Tibial artery (tissue), 4 donors: Measurements from ENCODE around the gene IGF2BP1.
"Not testable (repeated sequence)": the region's sequence is repeated elsewhere in the genome, so short reads cannot be mapped to it uniquely, and the experiment has no call there.

Experiments used
- DNase-seq, 2 donors: peaks; one replicate each; pipeline ENCODE4 v3.0.0-alpha.2; 2019
- H3K27ac ChIP-seq, 2 donors: fragments of 200-600 bp; sonication (generic) in 1 of 2; 1 replicate in 1 of 2; 2 replicates in 1 of 2; pipeline ENCODE4 v1.5.1; 2018 to 2019; ENCODE audit warnings: mild to moderate bottlenecking in 1 of 2
- H3K27me3 ChIP-seq, 2 donors: fragments of 200-600 bp; sonication (generic) in 1 of 2; one replicate each; pipeline versions ENCODE4 v1.5.1 to v1.6.0; 2016 to 2019
- H3K36me3 ChIP-seq, 3 donors: fragments of 200-600 bp; sonication (generic) in 2 of 3; one replicate each; pipeline ENCODE4 v1.5.1; 2016 to 2019; ENCODE audit warnings: mild to moderate bottlenecking in 2 of 3
- H3K4me1 ChIP-seq, 4 donors: fragments of 200-600 bp; sonication (generic) in 2 of 4; 1 replicate in 3 of 4; 2 replicates in 1 of 4; pipeline ENCODE4 v1.5.1; 2016 to 2019
- H3K4me3 ChIP-seq, 2 donors: fragments of 200-600 bp; sonication (generic) in 1 of 2; 1 replicate in 1 of 2; 2 replicates in 1 of 2; pipeline ENCODE4 v1.5.1; 2018 to 2019; ENCODE audit warnings: mild to moderate bottlenecking in 2 of 2
- H3K9me3 ChIP-seq, 3 donors: fragments of 200-600 bp; sonication (generic) in 1 of 3; one replicate each; pipeline ENCODE4 v1.5.1; 2016 to 2019
- intact Hi-C: fragments of 100-400 bp; cut with DNase I; formaldehyde crosslinking; loops from one replicate; pipeline ENCODE4 v1.15.0; 2023; ENCODE audit warnings: low total_unique reads
- TF ChIP-seq, protein P1 (sequence below), 2 experiments: fragments of 200-600 bp in 1 of 2; fragments of 450-650 bp in 1 of 2; IDR thresholded peaks; one replicate each; pipeline ENCODE4 v1.5.1; 2017 to 2019; ENCODE audit warnings: antibody characterized with exemption in 2 of 2, mild to moderate bottlenecking in 1 of 2, moderate library complexity in 1 of 2

Gene IGF2BP1

DNA sequence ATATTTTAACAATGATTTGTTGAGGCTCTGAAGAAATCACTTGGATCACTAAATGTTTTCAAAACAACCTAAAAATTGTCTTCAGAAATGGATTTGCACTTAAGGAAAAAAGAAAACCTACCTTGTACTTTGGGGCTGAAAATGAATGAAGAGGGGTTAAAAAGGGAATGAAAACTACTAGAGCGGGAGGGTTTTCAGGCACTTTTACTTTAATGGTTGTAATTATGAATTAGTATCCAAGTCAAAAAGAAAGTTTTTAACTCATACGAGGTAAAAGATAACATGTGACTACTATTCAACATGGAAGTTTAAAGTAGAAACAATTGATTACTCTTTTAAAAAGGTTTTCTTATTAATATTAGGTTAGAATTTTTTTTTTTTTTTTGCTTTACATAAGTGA, 5.1 kb downstream of the IGF2BP1 start:
- DNase-seq, result no peak
- Histone ChIP-seq H3K27me3 (peaks cover 9 to 100% of the 10 kb centered on the region in 2 donors), H3K9me3 (no peaks in the 10 kb centered on the region), H3K36me3 (no peaks in the 10 kb centered on the region), H3K4me3 (no peak overlapping the region), H3K4me1 (peaks cover 0 to 14% (median 6%) of the 10 kb centered on the region in 4 donors), H3K27ac (no peak overlapping the region)
- intact Hi-C loops, result no loop called here
- TF ChIP-seq, protein P1, sequence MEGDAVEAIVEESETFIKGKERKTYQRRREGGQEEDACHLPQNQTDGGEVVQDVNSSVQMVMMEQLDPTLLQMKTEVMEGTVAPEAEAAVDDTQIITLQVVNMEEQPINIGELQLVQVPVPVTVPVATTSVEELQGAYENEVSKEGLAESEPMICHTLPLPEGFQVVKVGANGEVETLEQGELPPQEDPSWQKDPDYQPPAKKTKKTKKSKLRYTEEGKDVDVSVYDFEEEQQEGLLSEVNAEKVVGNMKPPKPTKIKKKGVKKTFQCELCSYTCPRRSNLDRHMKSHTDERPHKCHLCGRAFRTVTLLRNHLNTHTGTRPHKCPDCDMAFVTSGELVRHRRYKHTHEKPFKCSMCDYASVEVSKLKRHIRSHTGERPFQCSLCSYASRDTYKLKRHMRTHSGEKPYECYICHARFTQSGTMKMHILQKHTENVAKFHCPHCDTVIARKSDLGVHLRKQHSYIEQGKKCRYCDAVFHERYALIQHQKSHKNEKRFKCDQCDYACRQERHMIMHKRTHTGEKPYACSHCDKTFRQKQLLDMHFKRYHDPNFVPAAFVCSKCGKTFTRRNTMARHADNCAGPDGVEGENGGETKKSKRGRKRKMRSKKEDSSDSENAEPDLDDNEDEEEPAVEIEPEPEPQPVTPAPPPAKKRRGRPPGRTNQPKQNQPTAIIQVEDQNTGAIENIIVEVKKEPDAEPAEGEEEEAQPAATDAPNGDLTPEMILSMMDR (IDR thresholded peaks at IDR 0.05), result no peak

DNA sequence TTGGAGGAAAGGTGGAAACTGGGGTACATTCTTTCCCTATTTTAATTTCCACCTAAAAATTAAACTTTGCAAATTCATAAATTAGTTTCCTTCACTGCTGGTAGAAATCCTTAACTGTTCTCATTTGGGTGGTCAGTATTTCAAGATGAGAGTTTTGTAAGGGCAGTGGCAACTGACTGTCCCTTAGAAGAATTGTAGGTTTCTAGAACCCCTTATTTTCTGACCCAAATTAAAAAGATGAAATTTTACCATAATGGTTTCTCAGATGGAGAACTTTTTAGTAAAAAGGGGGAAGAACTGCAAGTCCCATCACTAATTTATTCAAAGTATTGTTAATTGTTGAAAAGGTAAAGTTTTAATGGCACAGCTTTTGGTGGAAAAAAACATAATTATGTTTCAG, 5.6 kb downstream of the IGF2BP1 start:
- intact Hi-C loops, result no loop called here
- peaks cover 9 to 100% of the 10 kb centered on the region in 2 donors for H3K27me3 ChIP-seq
- no peaks in the 10 kb centered on the region for H3K36me3 ChIP-seq
- no peaks in the 10 kb centered on the region for H3K9me3 ChIP-seq
- TF ChIP-seq, protein P1 (IDR thresholded peaks at IDR 0.05), result no peak
- no peak for DNase-seq
- no peak overlapping the region for H3K27ac ChIP-seq
- no peak overlapping the region for H3K4me3 ChIP-seq
- H3K4me1 ChIP-seq, result peaks cover 0 to 9% (median 4%) of the 10 kb centered on the region in 4 donors

DNA sequence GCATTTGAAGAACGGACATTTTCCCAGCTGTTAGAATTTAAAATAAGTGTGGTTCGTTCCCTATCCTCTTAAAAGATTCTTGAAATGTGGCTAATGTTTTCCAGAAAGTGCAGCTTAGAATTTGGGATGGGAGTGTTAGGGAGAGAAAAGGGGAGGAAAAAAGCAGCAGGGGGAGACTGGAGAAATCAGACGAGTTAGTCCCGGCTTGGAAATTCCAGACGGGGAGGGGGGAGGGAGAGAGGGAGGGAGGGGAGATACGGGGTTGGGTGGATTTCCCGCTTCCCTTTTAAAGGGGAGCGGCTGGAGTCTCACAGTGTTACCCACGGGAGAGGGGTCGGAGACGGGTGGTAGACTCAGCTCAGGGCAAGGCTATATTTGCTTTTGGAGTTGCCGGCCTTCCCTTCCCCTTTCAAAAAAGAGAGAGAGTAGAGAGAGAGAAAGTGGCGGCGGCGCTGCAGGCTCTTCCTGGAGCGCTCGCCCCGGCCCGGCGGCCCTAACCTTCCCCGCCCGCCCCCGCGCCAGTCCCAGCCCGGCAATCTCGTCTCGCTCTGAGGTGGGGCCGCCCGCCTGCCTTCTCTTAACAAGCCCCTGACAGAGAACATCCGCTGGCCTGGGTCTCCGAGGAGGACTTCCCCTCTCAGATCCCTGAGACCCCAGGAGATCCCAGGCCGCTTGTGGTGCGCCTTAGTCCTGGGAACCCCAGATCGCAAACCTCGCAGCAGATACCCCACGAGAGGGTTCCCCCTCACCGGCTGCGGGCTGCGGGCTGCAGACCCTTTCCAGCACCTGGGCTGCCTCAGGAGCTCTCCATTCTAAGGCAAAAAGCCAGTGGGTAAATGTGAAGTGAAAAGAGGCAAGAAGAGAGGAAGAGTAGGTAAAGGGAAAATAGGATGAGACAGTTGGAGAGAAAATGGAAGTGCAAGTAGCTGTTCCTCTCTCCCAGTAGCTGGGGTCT, 6.6 kb downstream of the IGF2BP1 start:
- no peak overlapping the region for H3K27ac ChIP-seq
- TF ChIP-seq, protein P1 (IDR thresholded peaks at IDR 0.05), result no peak
- DNase-seq, result no peak
- intact Hi-C loops, result no loop called here
- no peaks in the 10 kb centered on the region for H3K36me3 ChIP-seq
- peaks cover 3 to 99% of the 10 kb centered on the region in 2 donors for H3K27me3 ChIP-seq
- no peaks in the 10 kb centered on the region for H3K9me3 ChIP-seq
- no peaks in the 10 kb centered on the region for H3K4me1 ChIP-seq
- no peak overlapping the region for H3K4me3 ChIP-seq

DNA sequence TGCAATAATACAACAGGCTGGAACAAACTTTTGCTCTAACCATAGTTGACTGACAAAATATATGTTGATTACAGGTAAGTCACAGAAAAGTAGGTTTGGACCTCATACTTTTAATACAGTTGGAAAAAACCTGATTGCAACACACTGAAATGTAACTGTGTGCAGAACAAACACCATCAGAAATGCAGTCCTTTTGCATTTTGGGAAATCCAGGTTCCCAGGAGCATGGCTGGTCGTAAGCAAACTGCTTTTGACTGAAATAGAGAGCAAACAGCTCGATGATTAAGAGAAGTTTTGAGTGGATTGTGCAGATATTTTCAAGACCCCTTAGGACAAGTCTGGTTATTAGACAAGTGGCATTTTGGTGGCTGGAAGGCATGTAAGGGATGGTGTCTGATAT, 8.0 kb downstream of the IGF2BP1 start:
- DNase-seq, result no peak
- TF ChIP-seq, protein P1 (IDR thresholded peaks at IDR 0.05), result no peak
- Histone ChIP-seq H3K27me3 (peaks cover under 1 to 97% of the 10 kb centered on the region in 2 donors), H3K4me3 (no peak overlapping the region), H3K9me3 (no peaks in the 10 kb centered on the region), H3K27ac (no peak overlapping the region), H3K36me3 (no peaks in the 10 kb centered on the region), H3K4me1 (no peaks in the 10 kb centered on the region)
- intact Hi-C loops, result no loop called here

DNA sequence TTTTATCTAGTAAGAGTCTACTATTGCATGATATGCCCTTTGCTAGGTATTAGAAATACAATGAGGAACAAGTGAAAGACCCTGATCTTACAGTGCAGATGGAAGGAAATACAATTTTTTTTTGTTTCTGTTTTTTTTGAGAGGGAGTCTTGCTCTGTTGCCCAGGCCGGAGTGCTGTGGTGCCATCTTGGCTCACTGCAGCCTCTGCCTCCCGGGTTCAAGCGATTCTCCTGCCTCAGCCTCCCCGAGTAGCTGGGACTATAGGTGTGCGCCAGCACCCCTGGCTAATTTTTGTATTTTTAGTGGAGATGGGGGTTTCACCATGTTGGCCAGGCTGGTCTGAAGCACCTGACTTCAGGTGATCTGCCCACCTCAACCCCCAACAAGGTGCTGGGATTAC, 11.7 kb downstream of the IGF2BP1 start:
- intact Hi-C loops, H3K4me1 ChIP-seq, H3K36me3 ChIP-seq, H3K27ac ChIP-seq, H3K9me3 ChIP-seq, DNase-seq, H3K4me3 ChIP-seq: not testable (repeated sequence)
- H3K27me3 ChIP-seq, result peaks cover 2 to 94% of the 10 kb centered on the region in 2 donors

DNA sequence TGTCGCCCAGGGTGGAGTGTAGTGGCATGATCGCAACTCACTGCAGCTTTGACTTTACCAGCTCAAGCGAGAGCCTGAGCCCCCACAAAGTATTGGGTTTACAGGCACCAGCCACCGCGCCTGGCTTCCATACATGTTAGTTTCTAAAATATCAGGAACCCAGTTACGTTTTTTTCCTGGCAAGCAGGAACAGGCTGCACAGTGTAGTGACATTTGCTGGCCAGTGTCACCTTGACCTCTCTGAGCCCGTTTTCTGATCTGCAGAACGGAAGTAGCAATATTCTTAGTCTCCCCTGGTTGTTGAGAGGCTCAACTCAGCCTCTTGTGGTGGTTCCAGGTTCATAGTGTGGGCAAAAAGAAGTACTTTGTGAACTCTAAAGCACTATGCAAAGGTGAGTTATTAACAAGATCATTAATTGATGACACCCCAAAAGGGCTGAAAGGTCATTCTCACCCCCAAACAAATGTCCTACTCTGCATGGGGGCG, 15.6 kb downstream of the IGF2BP1 start:
- intact Hi-C loops, result no loop called here
- Histone ChIP-seq H3K4me1 (peaks cover 0 to 20% (median 14%) of the 10 kb centered on the region in 4 donors), H3K27me3 (peaks cover 2 to 91% of the 10 kb centered on the region in 2 donors), H3K27ac (no peak overlapping the region), H3K4me3 (no peak overlapping the region), H3K9me3 (no peaks in the 10 kb centered on the region), H3K36me3 (no peaks in the 10 kb centered on the region)
- no peak for DNase-seq
- TF ChIP-seq, protein P1 (IDR thresholded peaks at IDR 0.05), result no peak
